ENCODE results near the gene TRPM8. TPM values are rescaled to one million over a fixed set of nuclear protein-coding genes. Genes with fewer than 3 reads are reported as not detected.

Gene TRPM8
- total and polyA plus RNA-seq, 2 donors (not counting 1 experiment from before 2014, with no cell fraction given) = 0.49 to 0.99 TPM

DNA sequence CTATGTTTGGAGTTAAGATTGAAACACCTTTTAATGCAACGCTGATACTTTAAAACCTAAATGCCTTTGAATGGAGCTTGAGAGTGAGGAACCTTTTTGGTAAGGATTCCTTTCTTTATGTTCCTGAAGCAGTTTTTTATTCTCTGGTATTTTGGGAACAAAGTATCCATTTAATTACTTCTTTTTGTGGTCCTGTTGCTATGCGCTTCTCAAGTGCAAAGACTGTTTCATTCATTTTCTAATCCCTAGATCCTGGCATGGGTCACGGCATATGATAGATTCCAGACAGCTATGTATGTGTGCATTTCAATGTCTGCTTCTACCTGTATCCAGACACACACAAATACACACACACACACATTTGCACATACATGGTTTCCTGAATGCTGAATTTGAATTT is 28.0 kb downstream of the TRPM8 start:
- Histone ChIP-seq H3K27me3 (ENCODE audit: control insufficient read depth, insufficient read depth, low read length) (no peaks in the 10 kb centered on the region), H3K36me3 (ENCODE audit: control insufficient read depth, insufficient read depth, low read length) (no peaks in the 10 kb centered on the region), H4K20me1 (ENCODE audit: control insufficient read depth, extremely low read depth, insufficient read depth, low read length) (no peaks in the 10 kb centered on the region), H3K79me2 (ENCODE audit: control insufficient read depth, insufficient read depth, low read length) (no peaks in the 10 kb centered on the region), H2AFZ (ENCODE audit: low read length) (no peak overlapping the region), H3K27ac (ENCODE audit: insufficient read depth, low read length) (no peak overlapping the region), H3K9me3 (ENCODE audit: control insufficient read depth, insufficient read depth, low read depth, low read length) (no peaks in the 10 kb centered on the region), H3K4me1 (ENCODE audit: control insufficient read depth, extremely low read depth, insufficient read depth, low read length) (no peaks in the 10 kb centered on the region), H3K4me2 (ENCODE audit: extremely low read depth, insufficient read depth, low read length) (no peak overlapping the region), H3K9ac (ENCODE audit: insufficient read depth, low read length) (no peak overlapping the region), H3K4me3 (replicated peaks in 1 of 4; ENCODE audit: control extremely low read depth in 1 of 4, insufficient read depth in 1 of 4, low read depth in 3 of 4, low read length in 4 of 4) (no peak overlapping the region)
- TF ChIP-seq, protein P1, sequence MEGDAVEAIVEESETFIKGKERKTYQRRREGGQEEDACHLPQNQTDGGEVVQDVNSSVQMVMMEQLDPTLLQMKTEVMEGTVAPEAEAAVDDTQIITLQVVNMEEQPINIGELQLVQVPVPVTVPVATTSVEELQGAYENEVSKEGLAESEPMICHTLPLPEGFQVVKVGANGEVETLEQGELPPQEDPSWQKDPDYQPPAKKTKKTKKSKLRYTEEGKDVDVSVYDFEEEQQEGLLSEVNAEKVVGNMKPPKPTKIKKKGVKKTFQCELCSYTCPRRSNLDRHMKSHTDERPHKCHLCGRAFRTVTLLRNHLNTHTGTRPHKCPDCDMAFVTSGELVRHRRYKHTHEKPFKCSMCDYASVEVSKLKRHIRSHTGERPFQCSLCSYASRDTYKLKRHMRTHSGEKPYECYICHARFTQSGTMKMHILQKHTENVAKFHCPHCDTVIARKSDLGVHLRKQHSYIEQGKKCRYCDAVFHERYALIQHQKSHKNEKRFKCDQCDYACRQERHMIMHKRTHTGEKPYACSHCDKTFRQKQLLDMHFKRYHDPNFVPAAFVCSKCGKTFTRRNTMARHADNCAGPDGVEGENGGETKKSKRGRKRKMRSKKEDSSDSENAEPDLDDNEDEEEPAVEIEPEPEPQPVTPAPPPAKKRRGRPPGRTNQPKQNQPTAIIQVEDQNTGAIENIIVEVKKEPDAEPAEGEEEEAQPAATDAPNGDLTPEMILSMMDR (conservative IDR thresholded peaks at IDR 0.05 in 1 of 2, IDR thresholded peaks at IDR 0.05 in 1 of 2; ENCODE audit: low read depth in 1 of 2, low read length in 2 of 2) = no peak
- no peak for TF ChIP-seq EZH2 (IDR thresholded peaks at IDR 0.05; ENCODE audit: low read length, missing control alignments)
- DNase-seq (ENCODE audit: low read depth in 2 of 2) = no peak

DNA sequence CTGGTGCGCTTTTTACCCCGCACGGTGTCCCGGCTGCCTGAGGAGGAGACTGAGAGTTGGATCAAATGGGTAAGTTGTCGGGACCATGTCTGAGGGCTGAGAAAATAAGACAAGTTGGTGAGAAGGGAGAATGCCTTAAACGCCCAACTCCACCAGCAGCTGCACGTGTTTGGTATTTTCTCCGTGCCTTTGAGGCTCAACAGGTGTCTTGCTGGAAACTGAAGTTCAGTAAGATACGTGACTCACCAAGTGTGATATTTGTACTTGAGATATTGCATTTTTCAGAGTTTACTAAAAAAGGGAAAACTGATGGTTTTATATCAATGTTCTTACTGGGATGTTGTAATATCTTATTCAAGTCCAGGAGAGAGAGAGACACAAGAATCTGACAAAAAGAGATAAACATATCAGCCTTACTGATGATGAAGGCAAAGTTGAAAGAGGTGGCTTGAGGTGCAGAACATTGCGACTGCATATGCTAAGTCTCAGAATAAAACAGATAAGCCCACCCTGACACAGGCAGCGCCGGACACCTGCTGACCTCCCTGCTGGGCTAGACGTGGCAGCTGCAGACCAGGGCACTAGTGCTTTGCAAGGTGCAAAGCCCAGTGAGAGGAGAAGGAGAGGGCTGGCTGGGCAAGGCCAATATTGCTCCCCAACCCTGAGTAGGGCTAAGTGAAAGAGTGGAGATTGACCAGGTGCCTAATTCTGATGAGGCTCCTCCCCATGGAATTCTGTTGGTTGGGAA is 33.1 kb downstream of the TRPM8 start:
- Histone ChIP-seq H3K4me1 (ENCODE audit: control insufficient read depth, extremely low read depth, insufficient read depth, low read length) (no peaks in the 10 kb centered on the region), H4K20me1 (ENCODE audit: control insufficient read depth, extremely low read depth, insufficient read depth, low read length) (no peaks in the 10 kb centered on the region), H3K27ac (ENCODE audit: insufficient read depth, low read length) (no peak overlapping the region), H3K9ac (ENCODE audit: insufficient read depth, low read length) (no peak overlapping the region), H3K4me2 (ENCODE audit: extremely low read depth, insufficient read depth, low read length) (no peak overlapping the region), H3K9me3 (ENCODE audit: control insufficient read depth, insufficient read depth, low read depth, low read length) (no peaks in the 10 kb centered on the region), H3K27me3 (ENCODE audit: control insufficient read depth, insufficient read depth, low read length) (no peaks in the 10 kb centered on the region), H3K79me2 (ENCODE audit: control insufficient read depth, insufficient read depth, low read length) (no peaks in the 10 kb centered on the region), H2AFZ (ENCODE audit: low read length) (no peak overlapping the region), H3K4me3 (replicated peaks in 1 of 4; ENCODE audit: control extremely low read depth in 1 of 4, insufficient read depth in 1 of 4, low read depth in 3 of 4, low read length in 4 of 4) (no peak overlapping the region), H3K36me3 (ENCODE audit: control insufficient read depth, insufficient read depth, low read length) (no peaks in the 10 kb centered on the region)
- DNase-seq (ENCODE audit: low read depth in 2 of 2) = no peak
- TF ChIP-seq, protein P1 (conservative IDR thresholded peaks at IDR 0.05 in 1 of 2, IDR thresholded peaks at IDR 0.05 in 1 of 2; ENCODE audit: low read depth in 1 of 2, low read length in 2 of 2) = no peak
- TF ChIP-seq EZH2 (IDR thresholded peaks at IDR 0.05; ENCODE audit: low read length, missing control alignments) = no peak

DNA sequence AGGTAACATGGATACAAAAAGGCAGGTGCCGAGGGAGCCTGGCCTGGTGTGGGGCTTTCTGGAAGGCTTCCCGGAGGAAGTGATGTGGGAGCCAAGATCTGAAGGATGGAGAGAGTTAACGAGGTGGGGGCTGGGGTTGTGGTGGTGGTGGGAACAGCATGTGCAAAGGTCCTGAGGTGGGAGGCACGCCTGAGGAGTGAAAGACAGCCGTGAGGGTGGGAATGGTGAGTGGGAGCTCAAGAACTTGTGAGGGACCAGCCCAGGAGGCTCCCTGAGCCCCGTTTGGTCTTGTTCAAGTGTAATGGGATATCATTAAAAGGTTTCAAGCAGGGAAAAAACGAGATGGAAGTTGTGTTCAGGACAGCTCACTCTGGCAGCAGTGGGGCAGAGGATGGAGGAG is 35.2 kb downstream of the TRPM8 start:
- H3K4me3 ChIP-seq (replicated peaks in 1 of 4; ENCODE audit: control extremely low read depth in 1 of 4, insufficient read depth in 1 of 4, low read depth in 3 of 4, low read length in 4 of 4) = no peak overlapping the region
- TF ChIP-seq EZH2 (IDR thresholded peaks at IDR 0.05; ENCODE audit: low read length, missing control alignments) = no peak
- TF ChIP-seq, protein P1 (conservative IDR thresholded peaks at IDR 0.05 in 1 of 2, IDR thresholded peaks at IDR 0.05 in 1 of 2; ENCODE audit: low read depth in 1 of 2, low read length in 2 of 2) = no peak
- H2AFZ ChIP-seq (ENCODE audit: low read length) = no peak overlapping the region
- H3K27me3 ChIP-seq (ENCODE audit: control insufficient read depth, insufficient read depth, low read length) = no peaks in the 10 kb centered on the region
- no peaks in the 10 kb centered on the region for H3K36me3 ChIP-seq (ENCODE audit: control insufficient read depth, insufficient read depth, low read length)
- no peaks in the 10 kb centered on the region for H4K20me1 ChIP-seq (ENCODE audit: control insufficient read depth, extremely low read depth, insufficient read depth, low read length)
- no peak overlapping the region for H3K9ac ChIP-seq (ENCODE audit: insufficient read depth, low read length)
- no peak overlapping the region for H3K4me2 ChIP-seq (ENCODE audit: extremely low read depth, insufficient read depth, low read length)
- no peaks in the 10 kb centered on the region for H3K79me2 ChIP-seq (ENCODE audit: control insufficient read depth, insufficient read depth, low read length)
- no peak overlapping the region for H3K27ac ChIP-seq (ENCODE audit: insufficient read depth, low read length)
- H3K4me1 ChIP-seq (ENCODE audit: control insufficient read depth, extremely low read depth, insufficient read depth, low read length) = no peaks in the 10 kb centered on the region
- no peaks in the 10 kb centered on the region for H3K9me3 ChIP-seq (ENCODE audit: control insufficient read depth, insufficient read depth, low read depth, low read length)
- no peak for DNase-seq (ENCODE audit: low read depth in 2 of 2)
